Ovary (tissue), 3 donors: ENCODE measurements around the gene OBSCN.

Experiments
- CTCF ChIP-seq, 3 donors: fragments of 450-650 bp in 2 of 3; fragments of 200-600 bp in 1 of 3; IDR thresholded peaks; one replicate each; pipeline versions ENCODE4 v1.5.1 to v1.8.0; 2016 to 2022; ENCODE audit warnings: antibody characterized with exemption in 3 of 3, mild to moderate bottlenecking in 1 of 3
- POLR2A ChIP-seq: fragments of 450-650 bp; IDR thresholded peaks from one replicate; pipeline ENCODE4 v1.6.1; 2017; ENCODE audit warnings: antibody characterized with exemption, mild to moderate bottlenecking, moderate library complexity
- donor health status: DM: no; HTN: no; CAD: no.

GRCh38 chr1:228238007-228238406 lies 30.2 kb downstream of the OBSCN start:
- no peak for TF ChIP-seq CTCF (IDR thresholded peaks at IDR 0.05)
- no peak for TF ChIP-seq POLR2A
